Urothelium cell line (cell line): ENCODE data around the gene SLC9C2.
"Not testable (repeated sequence)": the region's sequence is repeated elsewhere in the genome, so short reads cannot be mapped to it uniquely, and the experiment has no call there.

Experiments used
- DNase-seq: peaks from one replicate; pipeline ENCODE4 v3.0.0; 2011; ENCODE audit warnings: low spot score, mixed read lengths
- FAIRE-seq: peaks from 2 replicates; lab custom pipeline; 2011; peaks lifted over from hg19 to GRCh38; lab: Jason Lieb, UNC

Gene SLC9C2

DNA sequence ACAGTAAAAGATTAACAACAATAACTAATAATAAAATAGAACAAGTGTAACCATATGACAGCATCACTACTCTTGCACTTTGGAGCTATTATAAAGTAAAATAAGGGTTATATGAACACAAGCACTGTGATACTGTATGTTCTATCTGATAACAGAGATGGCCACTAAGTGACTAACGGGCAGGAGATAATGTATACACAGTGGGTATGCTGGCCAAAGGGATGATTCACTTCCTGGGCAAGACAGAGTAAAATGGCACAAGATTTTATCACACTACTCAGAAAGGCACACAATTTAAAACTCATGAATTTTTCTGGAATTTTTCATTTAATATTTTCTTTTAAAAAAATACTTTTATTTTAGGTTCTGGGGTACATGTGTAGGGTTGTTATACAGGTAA, 12.3 kb downstream of the SLC9C2 start:
- FAIRE-seq = no peak
- DNase-seq = no peak

DNA sequence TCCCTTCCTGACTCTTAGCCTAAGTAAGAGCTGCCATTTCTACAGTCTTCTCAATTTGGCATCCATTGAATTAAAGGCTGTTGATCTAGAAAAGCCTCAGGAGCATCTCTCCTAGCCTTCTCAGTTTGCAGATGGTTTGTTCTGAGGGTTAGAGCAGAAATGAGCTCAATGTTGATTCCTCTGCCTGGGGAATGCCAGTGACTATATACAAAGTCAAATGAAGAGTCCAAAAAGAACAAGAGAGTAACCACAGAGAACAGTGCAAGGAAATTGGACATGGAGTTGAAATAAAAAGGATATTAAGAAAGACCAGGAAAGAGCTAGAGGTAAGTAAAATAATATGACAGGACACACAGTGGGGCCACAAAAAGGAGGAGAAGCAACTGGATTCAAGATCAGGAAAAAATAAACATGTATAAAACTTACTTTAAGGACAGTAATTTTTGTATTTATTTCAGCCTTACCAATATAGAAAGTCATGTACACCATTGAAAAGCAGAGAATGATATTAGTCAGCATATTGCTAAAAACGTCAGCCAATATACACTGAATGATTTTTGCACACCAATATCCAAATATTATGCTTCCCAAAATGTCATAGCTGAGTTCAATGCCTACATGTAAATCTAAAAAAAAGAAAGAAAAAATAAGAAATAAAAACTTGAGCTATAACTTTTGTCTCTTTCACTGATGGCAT, 21.3 kb downstream of the SLC9C2 start:
- DNase-seq (no peak), FAIRE-seq (no peak)

DNA sequence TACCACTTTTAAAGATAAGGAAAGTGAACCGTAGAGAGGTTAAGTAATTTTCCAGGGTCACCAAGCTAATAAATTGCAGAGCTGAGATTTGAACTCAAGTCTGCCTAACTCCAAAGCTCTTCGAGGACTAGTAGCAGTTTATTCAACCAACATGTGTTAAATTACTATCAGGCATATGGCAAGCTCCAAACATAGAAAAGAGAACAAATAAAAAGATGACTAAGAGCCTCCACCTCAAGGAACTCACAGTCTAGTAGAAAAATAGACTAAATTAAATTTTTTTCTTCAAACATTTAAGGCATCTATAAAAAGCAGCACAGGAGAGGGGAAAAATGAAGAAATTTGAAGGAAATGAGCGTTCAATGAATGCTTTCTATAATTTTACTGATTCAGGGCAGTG, 22.2 kb downstream of the SLC9C2 start:
- FAIRE-seq = no peak
- no peak for DNase-seq

DNA sequence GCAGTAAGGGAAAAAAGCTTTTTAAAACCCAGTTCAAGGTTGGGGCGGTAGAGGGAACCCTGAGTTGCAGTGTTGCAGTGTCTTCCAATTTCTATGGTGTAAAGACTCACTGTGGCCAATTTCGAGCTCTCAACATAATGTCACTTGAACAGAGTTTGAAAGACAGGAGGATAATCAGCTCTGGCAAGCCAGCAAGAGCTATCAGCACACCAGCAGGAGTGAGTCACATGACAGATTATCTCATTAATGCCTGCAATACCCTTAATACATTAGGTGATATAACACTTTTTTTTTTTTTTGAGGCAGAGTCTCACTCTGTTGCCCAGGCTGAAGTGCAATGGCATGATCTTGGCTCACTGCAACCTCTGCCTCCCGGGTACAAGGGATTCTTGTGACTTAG, 22.8 kb downstream of the SLC9C2 start:
- DNase-seq (no peak), FAIRE-seq (no peak)

DNA sequence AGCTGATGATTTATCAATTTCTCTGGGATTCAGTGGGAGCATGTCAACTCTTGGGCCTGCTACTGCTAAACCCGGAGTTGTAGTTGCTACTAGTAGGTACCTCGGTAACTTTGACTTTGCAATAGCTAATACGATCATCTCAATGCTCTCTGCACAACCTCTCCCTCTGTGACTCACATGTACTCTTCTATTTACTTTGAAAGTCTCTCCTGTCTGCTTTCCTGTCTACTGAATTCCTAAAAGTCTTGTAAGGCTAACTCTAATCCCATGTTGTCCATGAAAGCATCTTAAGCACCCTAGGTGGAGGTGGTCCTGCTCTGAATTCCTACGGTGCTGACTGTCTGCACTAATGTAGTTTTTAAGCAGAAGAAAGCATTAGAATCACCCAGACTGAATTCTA, 29.3 kb downstream of the SLC9C2 start:
- no peak for DNase-seq
- FAIRE-seq = no peak

DNA sequence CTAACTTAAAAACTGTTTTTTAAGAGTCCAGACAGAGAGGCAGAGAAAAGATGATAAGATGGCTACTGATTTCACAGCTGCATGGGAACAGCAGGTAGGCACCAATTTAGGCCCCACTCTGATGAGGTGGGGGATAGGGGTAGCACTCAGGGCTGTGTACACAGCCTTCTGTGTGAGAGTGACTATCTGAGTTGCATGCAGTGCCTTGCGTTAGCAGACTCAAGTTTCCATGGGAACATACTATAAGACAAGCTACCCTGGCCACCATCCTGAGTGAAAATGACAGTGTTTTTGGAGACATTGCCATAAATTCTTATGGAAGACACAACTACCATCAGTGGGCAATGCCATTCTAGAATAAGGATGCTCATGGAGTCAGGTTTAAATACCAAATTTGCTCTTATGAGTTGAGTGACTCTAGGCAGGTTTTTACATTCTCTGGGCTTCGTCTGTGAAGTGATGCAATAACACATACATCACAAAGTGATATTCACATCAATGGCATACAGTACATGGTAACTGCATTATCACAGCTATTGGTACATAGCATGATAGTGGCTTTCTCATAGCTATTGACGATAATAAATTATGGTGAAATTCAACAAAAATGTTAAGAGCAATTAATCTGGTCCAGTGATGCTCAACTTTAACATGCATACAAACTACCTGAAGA, 30.5 kb downstream of the SLC9C2 start:
- DNase-seq (no peak), FAIRE-seq (no peak)

DNA sequence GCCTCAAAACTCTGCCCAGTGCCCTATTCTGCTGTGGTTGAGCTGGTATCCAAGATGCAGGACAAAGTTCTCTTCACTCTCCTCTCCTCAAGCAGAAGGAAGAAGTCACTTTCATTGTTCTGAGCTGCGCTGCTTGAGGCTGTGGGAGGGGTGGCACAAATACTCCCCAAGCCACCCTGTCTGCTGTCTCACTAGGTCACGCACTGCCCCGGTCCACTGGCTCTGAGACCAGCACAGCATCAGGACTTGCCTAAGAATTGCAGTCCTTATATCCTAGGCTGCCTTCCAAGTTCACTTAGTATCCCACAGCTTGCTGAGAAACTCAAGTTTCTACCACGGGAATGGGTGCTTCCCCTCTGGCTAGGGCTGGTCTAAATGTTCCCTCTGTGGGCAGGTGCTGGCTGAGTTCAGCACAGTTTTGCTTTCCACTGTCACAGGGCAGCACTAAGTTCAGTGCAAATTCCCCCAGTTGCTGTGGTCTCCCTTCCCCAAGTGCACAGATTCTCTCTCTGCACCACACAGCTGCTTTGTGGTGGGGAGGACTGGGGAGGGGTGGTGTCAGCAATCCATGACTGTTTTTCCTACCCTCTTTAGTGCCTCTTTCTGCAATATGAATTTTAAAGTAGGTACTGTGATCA, 32.4 kb downstream of the SLC9C2 start:
- FAIRE-seq (no peak), DNase-seq (no peak)

DNA sequence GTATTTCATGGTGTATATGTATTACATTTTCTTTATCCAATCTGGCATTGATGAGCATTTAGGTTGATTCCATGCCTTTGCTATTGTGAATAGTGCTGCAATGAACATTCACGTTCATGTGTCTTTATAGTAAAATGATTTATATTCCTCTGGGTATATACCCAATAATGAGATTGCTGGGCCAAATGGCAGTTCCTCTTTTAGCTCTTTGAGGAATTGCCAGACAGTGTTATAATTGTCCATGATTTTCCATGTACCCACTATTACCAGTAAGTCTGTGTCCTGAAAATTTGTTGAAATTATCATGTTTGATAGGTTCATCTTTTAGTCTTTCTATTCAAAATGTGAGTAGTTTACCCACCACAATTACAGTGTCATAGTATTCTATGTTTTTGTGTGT, 34.4 kb downstream of the SLC9C2 start:
- DNase-seq = no peak

DNA sequence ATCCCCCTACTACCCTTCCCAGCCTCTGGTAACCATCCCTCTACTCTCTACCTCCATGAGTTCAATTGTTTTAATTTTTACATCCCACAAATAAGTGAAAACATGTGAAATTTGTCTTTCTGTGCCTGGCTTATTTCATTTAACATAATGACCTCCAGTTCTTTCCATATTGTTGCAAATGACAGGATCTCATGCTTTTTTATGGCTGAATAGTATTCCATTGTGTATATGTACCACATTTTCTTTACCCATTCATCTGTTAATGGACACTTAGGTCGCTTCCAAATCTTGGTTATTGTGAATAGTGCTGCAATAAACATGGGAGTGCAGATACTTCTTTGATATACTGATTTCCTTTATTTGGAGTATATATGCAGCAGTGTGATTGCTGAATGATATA, 39.0 kb downstream of the SLC9C2 start:
- not testable (repeated sequence) for DNase-seq, FAIRE-seq

More for the DNA sequence above, 34.4 kb downstream of the SLC9C2 start:
- FAIRE-seq = no peak

DNA sequence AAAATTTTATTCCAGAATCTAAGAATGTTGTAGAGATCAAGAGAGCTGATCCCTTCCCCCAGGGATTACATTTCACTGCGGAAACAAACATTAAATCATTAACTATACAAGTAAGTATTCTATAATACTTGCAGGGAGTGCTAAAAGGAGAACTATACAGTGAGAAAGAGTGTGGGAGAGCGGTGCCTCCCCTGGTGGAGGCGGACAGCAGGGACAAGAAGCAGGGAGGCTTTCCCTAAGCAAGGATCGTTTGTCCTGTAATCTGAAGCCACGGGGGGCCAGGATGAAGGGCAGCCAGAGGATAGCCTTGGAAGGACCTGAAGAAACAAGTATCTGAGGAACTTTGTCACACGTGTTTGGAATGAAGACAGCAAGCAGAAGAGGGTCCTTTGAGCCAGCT, 40.1 kb downstream of the SLC9C2 start:
- DNase-seq = peak; percentile 13
- no peak for FAIRE-seq

DNA sequence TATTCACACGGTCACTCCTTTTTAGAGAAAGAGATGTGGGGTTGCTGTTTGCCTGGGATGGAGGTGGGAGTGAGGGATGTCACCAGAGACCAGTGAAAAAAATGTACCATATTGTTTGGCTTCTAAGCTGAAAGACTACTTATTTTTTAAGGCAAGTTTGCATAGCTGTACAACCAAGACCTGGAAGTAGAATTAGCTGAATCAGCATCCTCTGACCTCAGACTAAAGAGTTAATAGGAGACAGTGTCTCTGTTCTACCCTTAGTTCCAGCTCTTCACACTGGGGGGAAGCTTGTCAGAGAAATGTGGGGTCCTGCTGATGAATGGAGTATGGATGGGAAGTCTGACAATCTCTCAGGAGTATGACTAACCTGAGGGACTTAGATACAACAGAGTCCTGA, 41.6 kb downstream of the SLC9C2 start:
- DNase-seq (no peak), FAIRE-seq (no peak)

DNA sequence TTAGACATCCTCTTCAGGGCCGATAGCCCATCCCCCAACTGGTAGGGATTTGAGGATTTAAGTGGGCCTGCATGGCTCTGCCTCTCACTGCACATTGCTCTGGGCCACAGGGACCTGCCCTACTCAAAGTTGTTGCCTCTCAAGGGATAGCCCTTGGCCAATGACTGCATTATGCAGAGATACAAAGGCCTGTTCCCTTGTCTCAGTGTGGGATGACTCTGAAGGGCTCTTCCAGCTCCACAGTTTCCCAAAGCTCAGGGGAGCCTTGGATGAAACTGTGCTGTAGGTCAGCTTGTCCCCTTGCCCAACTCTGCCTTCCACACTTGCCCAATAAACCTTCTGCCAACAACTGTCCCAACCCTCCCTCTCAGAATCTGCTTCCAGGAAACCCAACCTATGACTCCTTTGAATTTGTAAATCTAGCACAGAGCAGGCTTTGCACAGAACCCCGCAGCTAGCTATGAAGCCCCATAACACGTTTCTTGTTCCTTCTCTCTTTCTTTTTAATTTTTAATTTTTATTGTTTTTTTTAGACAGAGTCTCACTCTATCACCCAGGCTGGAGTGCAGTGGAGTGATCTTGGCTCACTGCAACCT, 42.5 kb downstream of the SLC9C2 start:
- no peak for FAIRE-seq
- DNase-seq = no peak

DNA sequence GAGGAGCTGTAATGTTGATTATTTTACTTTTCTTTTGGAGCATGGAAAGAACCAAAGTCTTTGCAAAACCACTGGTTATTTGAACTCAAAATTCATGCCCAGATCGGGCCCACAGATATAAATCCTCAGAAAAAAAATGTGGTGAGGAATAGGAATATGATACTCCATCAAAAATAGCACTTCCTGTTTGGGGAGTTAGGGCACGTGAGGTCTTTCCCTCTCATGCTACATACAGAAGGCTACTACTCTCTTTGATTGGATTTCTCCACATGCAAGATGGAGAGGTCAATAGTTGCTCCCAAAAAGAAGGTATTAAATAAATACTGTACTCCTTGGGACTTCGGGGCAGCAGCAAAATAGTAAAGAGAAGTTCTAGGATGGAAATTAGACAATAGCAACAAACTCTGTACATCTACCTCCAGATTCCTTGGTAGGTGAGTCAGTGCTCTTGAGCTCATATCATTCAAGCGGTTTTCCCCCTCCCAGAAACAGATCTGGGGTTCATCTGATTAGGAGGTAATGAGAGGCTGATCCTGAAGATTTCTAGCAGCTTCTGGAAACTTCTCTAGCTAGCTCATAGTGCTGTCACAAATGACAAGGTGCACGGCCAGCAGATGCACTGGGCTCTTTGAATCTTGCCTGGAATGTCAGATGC, 47.1 kb downstream of the SLC9C2 start:
- DNase-seq (peak; percentile 13), FAIRE-seq (no peak)

DNA sequence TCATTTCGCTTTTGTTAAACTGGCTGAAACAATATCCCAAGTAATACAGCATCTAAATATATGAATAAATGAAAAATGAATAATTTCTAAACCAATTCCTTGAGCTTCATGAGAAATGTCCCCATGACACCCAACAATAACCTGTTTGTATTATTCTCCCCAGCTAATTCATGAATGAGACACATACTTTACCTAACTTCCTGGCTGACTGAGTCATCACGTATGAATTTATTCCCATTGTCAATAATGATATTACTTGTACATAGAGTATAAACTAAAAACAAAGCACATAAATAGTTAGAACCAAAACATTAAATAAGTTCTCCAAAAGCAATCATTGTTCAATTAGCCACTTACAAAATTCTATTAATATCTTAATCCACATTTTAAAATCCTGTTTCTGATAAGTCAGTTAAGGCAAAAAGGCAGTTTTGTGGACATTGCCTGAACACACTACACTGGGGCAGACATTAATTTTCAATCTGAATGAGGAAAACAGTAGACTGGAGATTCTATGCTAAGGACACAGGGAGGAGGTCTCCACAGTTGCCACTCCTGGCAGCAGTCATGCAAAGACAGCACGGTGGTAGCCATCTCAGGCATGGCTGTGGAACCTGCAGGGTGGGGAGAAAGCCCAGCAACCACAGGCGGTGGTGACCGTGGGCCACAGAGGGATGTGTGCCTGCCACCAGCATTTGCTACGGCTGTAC, 48.2 kb downstream of the SLC9C2 start:
- DNase-seq (peak; percentile 59), FAIRE-seq (no peak)

DNA sequence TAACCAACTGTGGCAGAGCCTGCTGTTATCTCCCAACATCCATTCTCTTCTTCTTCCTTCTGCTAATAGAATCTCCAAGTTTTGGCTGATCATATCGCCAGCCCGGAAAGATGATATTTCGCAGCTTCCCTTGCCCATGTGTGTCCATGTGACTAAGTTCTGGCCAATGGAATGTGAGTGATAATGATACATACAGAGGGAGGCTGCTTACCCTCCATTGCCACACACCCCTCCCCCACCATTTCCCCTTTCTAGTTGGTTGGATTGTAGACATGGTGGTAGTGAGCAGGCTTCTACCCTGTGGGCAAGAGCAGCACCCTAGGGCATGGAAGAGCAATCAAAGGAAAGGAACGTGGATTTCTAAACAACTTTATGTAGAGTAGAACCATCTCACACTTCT, 48.8 kb downstream of the SLC9C2 start:
- FAIRE-seq (no peak), DNase-seq (peak; percentile 19)

DNA sequence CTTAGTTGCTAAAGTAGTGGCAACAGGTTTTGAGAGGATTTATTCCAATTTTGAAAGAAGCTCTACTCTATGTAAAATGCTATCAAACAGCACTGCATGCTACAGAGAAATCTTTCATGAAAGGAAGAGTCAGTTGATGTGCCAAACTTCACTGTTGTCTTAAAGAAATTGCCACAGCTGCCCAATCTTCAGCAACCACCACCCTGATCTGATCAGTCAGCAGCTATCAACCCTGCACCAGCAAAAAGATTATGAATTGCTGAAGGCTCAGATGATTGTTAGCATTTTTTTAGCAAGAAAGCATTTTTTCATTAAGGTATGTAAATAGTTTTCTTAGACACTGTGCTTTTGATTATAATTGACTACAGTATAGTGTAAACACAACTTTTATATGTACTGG, 49.6 kb downstream of the SLC9C2 start:
- no peak for FAIRE-seq
- DNase-seq = no peak

DNA sequence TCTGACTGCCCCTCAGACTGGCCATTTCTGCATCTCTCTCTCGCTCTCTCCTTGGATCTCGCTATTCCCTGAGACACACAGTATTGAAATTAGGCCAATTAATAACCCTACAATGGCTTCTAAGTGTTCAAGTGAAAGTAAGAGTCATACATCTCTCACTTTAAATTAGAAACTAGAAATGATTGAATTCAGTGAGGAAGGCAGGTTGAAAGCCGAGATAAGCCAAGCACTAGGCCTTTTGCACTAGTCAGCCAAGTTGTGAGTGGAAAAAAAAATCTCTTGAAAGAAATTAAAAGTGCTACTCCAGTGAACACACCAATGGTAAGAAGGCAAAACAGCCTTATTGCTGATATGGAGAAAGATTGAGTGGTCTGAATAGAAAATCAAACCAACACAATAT, 51.2 kb downstream of the SLC9C2 start:
- no peak for DNase-seq
- no peak for FAIRE-seq

DNA sequence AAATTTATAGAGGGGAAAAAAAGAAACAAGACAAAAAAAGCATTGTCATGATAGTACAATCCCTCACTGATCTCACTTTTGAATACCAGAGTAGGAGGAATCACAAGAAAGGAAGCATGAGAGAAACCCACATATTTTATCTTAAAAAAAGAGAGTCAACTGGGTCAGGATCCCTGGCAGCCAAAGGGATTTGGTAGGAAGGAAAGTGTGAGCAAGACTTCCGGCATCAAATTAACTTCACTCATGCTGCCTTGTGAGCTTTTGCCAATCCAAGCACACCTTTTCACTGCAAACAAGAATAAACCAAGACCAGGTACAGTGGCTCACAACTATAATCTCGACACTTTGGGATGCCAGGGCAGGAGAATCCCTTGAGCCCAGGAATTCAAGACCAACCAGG, 53.1 kb downstream of the SLC9C2 start:
- FAIRE-seq = no peak
- no peak for DNase-seq

DNA sequence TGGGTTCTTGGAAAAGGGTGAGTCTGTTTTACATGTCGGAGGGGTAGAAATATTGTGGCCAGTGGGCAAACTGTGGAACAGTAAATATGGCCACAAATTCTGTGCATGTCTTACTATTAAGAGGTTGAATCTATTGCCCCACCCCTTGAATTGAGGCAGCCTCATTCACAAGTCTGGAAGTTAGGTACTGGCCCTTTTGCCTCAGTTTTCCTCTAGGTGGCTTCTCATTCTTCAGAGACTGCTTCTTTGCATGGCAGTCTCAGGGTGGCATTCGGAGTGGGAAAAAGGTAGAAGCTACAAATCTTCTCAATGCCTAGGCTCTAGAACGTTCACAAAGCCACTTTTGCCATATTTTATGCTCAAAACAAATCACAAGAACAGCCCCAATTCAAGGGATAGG, 57.2 kb downstream of the SLC9C2 start:
- no peak for DNase-seq
- FAIRE-seq = no peak

DNA sequence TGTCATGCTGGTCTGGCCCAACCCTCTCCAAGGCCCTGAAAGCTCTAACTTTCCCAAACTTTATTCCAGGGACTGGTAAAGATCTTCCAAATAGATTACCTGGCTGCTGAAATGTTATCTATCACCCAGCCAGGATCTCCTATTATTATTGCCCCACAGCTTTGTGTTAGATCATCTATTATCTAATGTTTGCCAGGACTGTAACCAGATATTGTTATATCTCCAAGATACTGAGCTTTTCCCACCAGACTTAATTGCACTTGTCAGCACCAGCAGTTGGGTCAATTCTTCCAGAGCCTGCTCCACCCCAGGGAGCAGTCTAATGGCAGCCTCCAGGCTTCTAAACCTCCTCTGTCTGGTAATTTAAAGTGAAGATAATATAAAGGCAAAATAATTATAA, 66.6 kb downstream of the SLC9C2 start:
- FAIRE-seq = no peak

DNA sequence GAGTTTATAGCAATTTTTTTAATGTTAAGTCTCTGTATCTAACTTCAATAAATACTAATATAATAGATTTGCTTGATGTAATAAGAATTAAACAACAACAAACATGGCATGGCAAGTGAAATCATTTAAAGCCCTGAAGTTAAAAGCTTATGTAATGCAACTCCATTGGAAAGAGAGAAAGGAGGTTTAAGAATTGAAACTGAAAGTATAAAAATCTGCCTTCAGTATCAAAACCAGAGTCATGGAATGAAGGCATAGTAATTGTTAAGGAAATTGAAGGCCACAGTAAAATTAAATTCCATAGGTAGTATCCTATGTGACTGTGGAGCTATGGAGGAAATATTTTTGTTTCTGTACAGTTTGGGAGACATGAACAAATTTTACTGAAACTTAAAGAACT, 70.6 kb downstream of the SLC9C2 start:
- no peak for FAIRE-seq

More for the DNA sequence above, 66.6 kb downstream of the SLC9C2 start:
- no peak for DNase-seq

More for the DNA sequence above, 70.6 kb downstream of the SLC9C2 start:
- DNase-seq = no peak
